Measurements from ENCODE around the gene NPIPB4.
"Not testable (repeated sequence)": the region's sequence is repeated elsewhere in the genome, so short reads cannot be mapped to it uniquely, and the experiment has no call there.

The NPIPB4 gene

DNA sequence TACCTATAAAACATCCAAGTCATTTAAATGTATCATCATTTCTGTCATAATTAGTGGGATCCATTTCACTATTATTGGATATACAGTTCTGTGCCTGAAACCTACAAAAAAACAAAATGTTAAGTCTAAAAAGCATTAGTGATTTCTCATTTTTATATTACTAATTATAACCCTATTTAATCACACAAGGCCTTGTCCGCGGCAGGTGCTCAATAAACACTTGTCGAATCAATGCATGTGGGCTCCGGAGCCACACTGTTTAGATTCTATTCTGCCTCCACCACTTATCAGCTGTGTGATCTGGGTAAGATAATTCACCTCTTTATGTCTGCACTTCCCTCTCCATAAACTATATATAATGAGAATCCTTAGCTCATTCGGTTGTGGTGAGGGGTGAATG is at the start of gene NPIPB4:
Gene NPIPB4 (minus strand): TSS at position 101 of the 400 bp plus-strand sequence. CDS start 378 bp downstream, outside the sequence.
- not testable (repeated sequence) for DNase-seq

DNA sequence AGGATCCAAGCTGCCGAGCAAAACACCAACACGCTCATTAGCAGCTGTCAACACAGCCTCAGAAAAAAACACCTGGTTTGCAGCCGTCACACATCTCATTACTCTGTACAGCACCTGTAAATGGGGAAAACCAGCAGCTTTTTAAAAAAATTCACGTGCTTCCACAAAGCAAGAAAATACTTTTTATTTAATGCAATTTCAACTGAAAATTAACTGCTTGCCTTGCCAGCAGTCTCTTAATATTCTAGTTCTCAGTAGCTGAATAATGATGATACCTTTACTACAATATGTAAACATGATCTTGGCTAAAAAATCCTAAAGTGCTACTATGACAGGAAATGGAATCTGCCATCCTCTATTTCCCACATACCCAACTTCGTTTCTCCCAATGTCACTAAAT is 41.4 kb upstream of the NPIPB4 start:
- DNase-seq: not testable (repeated sequence)

DNA sequence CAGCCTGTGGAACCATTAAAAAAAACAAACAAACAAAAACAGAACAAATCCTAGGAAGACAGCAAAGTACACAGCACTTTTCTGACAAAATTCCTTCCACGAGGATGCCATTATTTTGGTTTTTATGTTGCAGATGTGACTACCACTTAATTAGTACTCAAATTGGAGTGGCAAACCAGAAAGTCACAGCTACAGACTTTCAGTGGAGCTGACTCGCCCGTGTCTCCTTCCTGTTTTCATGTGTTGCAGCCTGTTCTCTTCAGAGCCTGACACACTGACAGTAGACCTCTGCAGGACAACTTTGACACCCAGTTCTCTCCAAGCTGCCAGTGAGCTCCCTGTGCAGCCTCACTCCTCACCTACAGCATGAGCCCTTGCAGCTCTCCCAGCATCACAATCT is 24.4 kb upstream of the NPIPB4 start:
- DNase-seq: not testable (repeated sequence)

DNA sequence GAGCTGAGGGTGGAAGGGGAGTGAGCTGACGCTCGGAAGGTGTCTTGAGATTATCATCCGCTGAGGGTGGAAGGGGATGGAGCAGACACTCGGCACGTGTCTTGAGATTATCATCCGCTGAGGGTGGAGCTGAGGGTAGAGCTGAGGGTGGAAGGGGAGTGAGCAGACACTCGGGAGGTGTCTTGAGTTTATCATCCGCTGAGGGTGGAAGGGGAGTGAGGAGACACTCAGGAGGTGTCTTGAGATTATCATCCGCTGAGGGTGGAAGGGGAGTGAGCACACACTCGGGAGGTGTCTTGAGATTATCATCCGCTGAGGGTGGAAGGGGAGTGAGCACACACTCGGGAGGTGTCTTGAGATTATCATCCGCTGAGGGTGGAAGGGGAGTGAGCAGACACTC is 20.4 kb downstream of the NPIPB4 start:
- not testable (repeated sequence) for DNase-seq

DNA sequence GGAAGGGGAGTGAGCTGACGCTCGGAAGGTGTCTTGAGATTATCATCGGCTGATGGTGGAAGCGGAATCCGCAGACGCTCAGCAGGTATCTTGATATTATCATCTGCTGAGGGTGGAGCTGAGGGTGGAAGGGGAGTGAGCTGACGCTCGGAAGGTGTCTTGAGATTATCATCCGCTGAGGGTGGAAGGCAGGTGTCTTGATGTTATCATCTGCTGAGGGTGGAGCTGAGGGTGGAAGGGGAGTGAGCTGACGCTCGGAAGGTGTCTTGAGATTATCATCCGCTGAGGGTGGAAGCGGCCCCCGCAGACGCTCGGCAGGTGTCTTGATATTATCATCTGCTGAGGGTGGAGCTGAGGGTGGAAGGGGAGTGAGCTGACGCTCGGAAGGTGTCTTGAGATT is 21.2 kb downstream of the NPIPB4 start:
- DNase-seq: not testable (repeated sequence)

DNA sequence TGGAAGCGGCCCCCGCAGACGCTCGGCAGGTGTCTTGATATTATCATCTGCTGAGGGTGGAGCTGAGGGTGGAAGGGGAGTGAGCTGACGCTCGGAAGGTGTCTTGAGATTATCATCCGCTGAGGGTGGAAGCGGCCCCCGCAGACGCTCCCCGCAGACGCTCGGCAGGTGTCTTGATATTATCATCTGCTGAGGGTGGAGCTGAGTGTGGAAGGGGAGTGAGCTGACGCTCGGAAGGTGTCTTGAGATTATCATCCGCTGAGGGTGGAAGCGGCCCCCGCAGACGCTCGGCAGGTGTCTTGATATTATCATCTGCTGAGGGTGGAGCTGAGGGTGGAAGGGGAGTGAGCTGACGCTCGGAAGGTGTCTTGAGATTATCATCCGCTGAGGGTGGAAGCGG is 21.8 kb downstream of the NPIPB4 start:
- not testable (repeated sequence) for DNase-seq

DNA sequence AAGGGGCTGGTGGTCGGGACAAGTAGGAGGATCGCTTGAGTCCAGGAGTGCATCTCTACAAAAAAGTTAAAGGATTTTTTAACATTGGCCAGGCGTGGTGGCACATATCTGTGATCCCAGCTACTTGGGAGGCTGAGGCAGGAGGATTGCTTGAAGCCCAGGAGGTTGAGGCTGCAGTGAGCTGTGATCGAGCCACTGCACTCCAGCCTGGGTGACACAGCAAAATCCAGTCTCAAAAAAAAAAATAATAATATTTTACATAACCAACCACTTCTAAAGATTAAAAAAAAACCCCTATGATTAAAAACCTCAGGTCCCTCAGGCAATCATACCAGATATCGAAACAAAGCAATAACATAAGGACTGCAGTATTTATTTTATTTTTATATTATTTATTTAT is 23.3 kb downstream of the NPIPB4 start:
- DNase-seq: not testable (repeated sequence)

DNA sequence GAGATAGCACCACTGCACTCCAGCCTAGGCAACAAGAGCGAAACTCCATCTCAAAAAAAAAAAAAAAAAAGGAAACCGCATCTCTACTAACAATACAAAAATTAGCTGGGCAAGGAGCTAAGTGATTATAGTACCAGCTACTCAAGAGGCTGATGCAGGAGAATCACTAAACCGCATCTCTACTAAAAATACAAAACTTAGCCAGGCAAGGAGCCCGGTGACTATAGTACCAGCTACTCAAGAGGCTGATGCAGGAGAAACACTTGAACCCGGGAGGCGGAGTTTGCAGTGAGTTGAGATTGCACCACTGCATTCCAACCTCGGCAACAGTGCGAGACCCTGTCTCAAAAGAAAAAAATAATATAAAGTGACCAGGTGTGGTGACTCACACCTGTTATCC is 27.6 kb downstream of the NPIPB4 start:
- DNase-seq: not testable (repeated sequence)

DNA sequence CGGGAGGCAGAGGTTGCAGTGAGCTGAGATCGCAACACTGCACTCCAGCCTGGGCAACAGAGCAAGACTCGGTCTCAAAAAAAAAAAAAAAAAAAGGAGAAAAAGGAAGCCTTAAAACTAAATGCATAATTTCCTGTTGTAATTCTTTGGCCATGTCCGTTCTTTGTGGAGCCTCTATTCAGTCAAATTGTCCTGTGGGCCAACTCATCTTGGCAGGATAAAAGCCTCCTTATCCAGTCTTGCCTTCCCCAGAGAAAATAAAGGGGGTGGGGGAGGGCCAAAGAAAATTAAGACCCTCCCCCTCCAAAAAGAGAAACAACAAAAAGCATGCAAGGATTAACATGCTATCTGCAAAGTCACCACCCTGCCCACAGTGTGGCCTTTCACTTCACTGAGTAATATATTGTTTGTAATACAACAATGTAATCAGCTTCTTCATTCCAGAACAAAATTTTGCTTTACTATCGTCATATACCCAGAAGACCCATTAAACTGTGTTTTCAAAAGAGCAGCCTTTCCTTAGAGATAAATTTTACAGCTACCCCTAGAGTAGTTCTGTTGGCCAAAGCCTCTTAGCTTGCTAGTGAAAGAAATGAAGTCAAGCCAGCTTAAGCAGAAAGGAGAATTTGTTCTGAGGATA is 31.4 kb downstream of the NPIPB4 start:
- not testable (repeated sequence) for DNase-seq

DNA sequence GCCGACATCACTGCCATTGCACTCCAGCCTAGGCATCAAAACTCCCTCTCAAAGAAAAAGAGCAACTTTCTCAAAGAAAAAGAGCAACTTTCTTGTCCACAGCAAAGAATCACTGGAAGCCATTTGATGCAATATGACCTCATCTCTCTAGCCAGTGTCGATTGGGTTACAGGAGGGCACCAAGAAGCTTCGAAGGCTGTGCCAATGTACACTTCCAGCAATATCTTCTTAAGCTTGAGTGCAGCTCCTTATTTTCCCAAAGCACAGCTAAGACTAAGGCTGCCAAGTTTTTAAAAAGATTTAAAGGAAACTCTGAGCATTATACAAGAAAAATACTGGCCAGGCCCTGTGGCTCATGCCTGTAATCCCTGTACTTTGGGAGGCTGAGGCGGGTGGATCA is 32.0 kb downstream of the NPIPB4 start:
- DNase-seq: not testable (repeated sequence)

DNA sequence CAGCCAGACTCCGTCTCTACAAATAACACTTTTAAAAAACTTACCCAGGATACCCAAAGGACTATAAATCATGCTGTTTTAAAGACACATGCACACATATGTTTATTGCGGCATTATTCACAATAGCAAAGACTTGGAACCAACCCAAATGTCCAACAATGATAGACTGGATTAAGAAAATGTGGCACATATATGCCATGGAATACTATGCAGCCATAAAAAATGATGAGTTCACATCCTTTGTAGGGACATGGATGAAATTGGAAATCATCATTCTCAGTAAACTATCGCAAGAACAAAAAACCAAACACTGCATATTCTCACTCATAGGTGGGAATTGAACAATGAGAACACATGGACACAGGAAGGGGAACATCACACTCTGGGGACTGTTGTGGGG is 34.3 kb downstream of the NPIPB4 start:
- not testable (repeated sequence) for DNase-seq

DNA sequence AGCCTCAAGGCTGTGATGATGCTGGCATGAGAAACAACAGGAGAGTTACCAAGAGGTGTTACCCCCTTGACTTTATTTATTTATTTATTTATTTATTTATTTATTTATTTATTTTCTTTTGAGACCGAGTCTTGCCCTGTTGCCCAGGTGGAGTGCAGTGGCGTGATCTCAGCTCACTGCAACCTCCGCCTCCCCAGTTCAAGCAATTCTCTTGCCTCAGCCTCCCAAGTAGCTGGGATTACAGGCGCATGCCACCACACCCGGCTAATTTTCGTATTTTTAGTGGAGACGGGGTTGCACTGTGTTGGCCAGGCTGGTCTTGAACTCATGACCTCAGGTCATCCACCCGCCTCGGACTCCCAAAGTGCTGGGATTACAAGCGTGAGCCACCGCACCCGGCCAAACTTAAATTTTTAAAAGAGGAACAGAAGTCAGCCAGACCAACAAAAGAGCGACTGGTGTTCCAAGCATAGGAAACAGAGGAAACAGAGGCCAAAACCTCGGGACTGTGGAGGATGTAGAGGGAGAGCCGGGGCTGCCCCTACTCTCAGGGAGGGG is 36.6 kb downstream of the NPIPB4 start:
- not testable (repeated sequence) for DNase-seq

DNA sequence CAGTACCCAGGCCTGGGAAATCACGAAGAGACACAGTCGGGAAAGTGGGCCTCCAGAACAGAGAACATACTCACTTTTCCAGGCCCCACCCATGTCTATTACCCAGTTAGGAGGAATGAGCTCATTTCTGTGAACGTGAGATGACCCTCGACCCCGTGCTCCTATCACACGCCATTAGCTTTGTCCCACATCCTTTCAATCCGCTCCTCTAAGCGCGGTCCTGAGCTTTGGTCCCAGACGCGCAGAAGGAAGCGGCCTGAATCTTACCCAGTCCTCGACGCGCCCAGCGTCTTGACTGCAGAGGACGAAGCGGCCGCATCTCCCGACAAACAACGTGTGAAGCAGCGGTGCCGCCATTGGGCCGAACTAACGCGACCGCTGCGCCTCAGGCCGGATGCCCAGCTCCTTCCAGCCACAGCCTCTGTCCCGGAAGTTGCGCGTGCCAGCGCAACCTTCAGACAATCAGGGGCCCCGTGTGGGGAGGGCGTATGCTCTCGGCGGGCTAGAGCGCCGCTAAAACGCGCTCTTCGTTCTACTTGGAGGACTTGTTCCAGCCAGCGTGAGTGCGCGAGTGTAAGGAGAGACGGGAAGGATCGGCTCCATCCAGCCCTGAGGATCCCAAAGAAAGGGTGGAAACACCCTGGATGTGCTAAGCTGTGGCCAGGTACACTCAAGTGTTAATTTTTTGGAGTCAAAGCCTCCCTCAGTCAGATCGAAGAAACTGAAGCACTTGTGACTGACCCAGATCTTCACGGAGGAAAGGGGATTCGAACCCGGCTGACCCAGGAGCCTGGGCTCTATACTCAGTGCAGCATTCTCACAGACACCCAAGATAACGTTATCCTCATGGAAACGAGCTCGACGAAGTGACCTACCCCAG is 37.3 kb downstream of the NPIPB4 start:
- DNase-seq: peak; percentile 24 to 60 (median 31)

DNA sequence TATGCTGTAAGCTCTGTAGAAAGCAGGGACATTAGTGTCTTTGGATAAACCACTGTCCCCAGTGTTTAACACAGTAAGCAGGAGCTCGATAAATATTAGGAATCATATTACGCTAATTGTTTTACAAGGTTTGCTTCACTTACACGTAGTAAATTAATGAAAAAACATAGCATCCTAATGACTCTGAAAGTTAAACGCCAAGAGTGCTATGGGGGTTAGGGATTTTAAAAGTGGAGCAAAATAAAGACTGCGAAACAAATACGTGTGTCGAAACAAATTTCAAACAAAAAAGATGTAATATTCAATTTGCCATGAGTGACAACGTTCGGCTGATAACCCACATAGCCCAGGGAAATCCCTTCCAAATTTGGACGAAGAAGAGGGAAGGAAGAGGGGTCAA is 37.9 kb downstream of the NPIPB4 start:
- DNase-seq: not testable (repeated sequence)

DNA sequence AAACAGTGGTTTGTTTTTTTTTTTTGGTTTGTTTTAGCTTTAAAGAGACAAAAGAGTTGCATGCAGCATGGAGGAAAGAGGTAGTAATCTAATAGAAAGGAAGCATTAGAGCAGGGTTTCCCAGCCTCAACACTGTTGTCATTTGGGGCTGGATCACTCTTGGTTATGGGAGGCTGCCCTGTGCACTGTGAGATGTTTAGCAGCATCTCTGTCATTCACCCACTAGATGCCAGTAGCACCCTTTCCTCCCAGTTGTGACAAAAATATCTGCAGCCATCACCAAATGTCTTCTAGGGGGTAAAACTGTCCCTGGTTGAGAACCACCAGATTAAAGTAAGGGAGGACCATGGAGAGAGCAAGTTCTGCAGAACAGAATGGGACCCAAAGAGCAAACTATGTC is 40.5 kb downstream of the NPIPB4 start:
- not testable (repeated sequence) for DNase-seq

DNA sequence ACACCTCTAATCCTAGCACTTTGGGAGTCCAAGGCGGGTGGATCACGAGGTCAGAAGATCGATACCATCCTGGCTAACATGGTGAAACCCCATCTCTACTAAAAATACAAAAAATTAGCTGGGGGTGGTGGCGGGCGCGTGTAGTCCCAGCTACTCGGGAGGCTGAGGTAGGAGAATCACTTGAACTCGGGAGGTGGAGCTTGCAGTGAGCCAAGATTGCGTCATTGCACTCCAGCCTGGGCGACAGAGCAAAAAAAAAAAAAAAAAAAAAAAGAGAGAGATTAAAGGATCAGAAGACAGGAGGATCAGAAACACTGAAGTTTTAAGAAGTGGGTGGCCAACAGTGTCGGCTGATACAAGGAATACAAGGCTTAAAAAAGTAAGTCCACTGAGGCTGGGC is 41.9 kb downstream of the NPIPB4 start:
- not testable (repeated sequence) for DNase-seq

DNA sequence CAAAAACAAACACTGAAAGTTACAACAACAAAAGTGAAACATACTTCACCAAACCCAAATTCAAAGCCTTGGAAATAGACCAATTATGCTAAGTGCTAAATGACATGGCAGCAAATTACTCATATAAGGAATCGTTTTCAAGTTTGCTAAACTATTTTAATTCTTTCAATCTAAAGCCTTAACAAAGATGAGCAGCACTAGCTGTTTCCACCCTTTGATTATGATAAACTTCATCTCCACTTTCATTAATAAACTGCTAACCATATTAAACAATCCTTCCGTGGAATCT is 55.2 kb downstream of the NPIPB4 start:
- DNase-seq: not testable (repeated sequence)

DNA sequence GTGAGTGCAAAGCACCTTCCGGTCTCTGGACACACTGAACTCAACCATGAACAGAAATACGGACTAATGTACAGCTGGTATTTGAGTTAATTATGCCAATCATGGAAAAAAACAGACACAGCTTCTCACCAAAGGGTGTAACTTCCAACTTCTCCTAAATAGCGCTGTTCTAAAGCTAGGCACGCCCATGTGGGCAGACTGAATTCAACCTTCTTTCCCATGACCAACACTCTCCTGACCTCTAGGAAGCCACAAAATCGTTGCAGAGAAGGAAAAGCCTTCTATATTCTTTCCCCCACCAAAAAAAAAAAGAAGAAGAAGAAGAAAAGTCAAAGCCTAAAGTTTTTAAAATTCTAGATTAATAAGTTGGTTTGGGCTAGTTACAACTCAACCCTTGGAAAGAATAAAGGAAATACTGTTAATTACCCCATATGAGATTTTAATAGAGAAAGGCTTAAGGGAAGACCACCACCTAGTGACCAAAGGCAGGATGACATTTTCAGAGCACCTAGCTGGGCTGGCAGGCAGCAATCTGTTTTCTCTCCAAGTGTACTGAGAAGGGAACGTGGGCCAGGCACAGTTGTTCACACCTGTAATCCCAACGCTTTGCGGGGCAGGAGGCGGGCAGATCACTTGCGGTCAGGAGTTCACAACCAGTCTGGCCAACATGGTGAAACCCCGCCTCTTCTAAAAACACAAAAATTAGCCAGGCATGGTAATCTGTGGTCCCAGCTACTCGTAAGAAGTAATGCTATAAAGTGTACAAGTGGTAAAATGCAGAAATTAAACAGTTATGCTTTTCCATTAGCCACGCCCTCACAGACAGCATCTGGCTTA is 55.8 kb downstream of the NPIPB4 start:
- DNase-seq: not testable (repeated sequence)

DNA sequence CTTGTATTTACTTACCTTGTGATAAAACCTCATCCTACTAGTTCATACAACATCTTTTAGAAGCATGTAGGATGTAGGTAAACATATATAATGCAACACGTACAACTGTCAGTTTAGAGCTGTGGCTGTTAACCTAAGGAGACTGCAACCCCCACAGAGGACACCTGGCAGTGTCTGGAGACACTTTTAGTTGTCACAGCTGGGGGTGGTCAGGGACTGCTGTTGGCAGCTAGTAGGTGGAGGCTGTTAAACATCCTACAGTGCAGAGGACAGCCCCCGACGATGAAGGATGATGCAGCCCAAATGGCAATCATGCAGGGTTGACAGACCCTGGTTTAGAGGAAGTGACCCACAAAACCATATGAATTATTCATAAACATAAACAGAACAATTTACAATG is 59.0 kb downstream of the NPIPB4 start:
- not testable (repeated sequence) for DNase-seq

DNA sequence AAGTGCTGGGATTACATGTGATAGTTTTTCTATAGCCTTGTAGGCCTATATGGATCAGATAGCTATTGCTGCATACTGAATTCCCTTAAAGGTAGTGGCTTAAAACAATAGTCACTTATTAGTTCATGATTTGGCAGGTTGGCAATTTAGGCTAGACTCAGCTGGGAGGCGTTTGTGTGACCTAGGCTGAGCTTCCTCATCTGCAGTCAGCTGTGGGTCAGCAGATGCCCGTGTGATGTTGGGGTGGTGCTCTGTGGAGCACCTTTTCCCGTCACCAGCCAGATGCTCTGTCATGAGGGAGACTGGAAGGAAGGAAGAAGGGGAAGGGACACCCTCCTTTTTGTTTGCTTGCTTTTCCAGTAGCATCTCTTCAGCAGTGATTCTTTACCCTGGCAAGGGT is 64.2 kb downstream of the NPIPB4 start:
- DNase-seq: not testable (repeated sequence)

DNA sequence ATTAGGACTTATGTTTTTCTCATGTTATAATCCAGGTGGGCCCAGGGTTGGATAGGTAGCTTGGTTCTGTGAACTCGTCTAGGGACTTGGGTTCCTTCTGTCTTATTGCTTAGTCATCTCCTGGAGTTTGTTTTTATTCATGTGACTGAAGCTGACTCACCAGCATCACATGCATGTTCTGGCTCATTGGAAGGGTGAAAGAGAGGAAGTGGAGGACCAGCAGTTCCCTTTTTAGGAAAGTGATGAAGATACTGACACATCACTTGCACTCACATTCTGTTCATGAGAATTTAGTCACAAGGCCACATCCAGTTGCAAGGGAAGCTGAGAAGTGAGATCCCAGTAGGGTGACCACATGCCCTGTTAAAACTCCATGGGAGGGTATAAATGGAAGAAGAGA is 67.0 kb downstream of the NPIPB4 start:
- not testable (repeated sequence) for DNase-seq

Measured in activated naive CD4-positive, alpha-beta T cell (primary cell).